SK-N-MC (cell line): ENCODE measurements around the gene HDC.

Experiments used
- EZH2 ChIP-seq: fragments of 200-600 bp; sonication (generic); IDR thresholded peaks from one replicate; pipeline ENCODE4 v1.6.1; 2017; ENCODE audit warnings: antibody characterized with exemption
- POLR2AphosphoS5 ChIP-seq: IDR thresholded peaks from 2 replicates; pipeline ENCODE4 v1.6.1; 2012; ENCODE audit warnings: mild to moderate bottlenecking, low read depth, low read length, borderline replicate concordance

DNA sequence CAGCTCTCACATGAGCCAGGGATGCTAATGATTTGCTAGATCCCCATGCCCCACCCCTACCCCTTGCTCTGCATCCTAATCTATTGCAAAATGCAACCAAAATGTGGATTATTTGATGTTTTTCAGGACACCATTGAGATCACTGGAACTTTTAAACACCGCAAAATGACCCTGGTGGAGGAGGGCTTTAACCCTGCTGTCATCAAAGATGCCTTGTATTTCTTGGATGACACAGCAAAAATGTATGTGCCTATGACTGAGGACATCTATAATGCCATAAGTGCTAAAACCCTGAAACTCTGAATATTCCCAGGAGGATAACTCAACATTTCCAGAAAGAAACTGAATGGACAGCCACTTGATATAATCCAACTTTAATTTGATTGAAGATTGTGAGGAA, 29.7 kb downstream of the HDC start:
- TF ChIP-seq EZH2 = no peak
- no peak for TF ChIP-seq POLR2AphosphoS5
